ENCODE data around the gene ATP6V1B1. TPM values are rescaled to one million over a fixed set of nuclear protein-coding genes. Genes with fewer than 3 reads are reported as not detected.
A peak's percentile ranks its signal among the peaks of the same experiment; 100 is the strongest.

Gene ATP6V1B1
- total and polyA plus RNA-seq, 9 of the 15 experiments (the other 6 are each of a cell fraction or from before 2014, with no cell fraction given): not detected

DNA sequence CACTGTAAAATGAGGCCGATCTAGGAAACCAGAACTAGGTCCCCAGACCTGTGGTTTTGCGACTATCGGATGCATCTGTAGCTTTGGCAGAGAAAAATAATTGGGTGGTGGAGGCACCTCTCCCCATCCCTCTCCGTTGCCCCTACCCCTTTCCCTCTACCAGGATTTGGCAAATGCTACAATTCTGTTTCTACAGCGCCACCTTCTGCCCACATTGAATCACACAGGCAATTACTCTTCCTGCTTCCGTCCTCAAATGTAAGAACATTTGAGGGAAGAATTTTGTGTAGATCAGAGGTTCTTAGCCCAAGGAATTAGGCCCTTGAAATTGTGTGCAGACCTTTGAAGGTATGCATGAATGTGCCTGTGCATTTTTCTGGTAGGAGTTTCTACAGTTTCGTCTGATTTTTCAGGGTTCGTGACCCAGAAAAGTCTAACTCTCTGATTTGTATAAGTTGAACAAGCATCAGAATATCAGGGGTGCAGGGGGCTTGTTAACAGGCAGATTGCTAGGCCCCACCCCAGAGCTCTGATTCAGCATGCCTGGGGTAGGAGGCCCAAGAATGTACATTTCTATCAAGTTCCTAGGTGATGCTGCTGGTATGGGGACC is 11.2 kb downstream of the ATP6V1B1 start (continued):
- TF ChIP-seq FOXP1 (CRISPR knock-in tag; IDR thresholded peaks at IDR 0.05): no peak
- TF ChIP-seq, protein P1, sequence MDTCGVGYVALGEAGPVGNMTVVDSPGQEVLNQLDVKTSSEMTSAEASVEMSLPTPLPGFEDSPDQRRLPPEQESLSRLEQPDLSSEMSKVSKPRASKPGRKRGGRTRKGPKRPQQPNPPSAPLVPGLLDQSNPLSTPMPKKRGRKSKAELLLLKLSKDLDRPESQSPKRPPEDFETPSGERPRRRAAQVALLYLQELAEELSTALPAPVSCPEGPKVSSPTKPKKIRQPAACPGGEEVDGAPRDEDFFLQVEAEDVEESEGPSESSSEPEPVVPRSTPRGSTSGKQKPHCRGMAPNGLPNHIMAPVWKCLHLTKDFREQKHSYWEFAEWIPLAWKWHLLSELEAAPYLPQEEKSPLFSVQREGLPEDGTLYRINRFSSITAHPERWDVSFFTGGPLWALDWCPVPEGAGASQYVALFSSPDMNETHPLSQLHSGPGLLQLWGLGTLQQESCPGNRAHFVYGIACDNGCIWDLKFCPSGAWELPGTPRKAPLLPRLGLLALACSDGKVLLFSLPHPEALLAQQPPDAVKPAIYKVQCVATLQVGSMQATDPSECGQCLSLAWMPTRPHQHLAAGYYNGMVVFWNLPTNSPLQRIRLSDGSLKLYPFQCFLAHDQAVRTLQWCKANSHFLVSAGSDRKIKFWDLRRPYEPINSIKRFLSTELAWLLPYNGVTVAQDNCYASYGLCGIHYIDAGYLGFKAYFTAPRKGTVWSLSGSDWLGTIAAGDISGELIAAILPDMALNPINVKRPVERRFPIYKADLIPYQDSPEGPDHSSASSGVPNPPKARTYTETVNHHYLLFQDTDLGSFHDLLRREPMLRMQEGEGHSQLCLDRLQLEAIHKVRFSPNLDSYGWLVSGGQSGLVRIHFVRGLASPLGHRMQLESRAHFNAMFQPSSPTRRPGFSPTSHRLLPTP (IDR thresholded peaks at IDR 0.05; ENCODE audit: borderline replicate concordance, extremely low read depth, insufficient read length): no peak
- TF ChIP-seq KDM4B (IDR thresholded peaks at IDR 0.05; ENCODE audit: borderline replicate concordance in 2 of 2, low read depth in 1 of 2): no peak
- TF ChIP-seq ZKSCAN1 (IDR thresholded peaks at IDR 0.05; ENCODE audit: low read depth, low read length): no peak
- TF ChIP-seq L3MBTL2 (IDR thresholded peaks at IDR 0.05): no peak
- peak; percentile 45 for TF ChIP-seq ELF1 (tag; IDR thresholded peaks at IDR 0.05)
- peak; percentile 61 for TF ChIP-seq SMC3 (conservative IDR thresholded peaks at IDR 0.05; ENCODE audit: insufficient read depth, low read depth, low read length)
- no peak for TF ChIP-seq CEBPB (tag; IDR thresholded peaks at IDR 0.05)
- no peak for TF ChIP-seq BRF1 (IDR thresholded peaks at IDR 0.05; ENCODE audit: borderline replicate concordance, extremely low read depth, insufficient read length)
- no peak for TF ChIP-seq MYBL2 (IDR thresholded peaks at IDR 0.05; ENCODE audit: low read depth)
- no peak for TF ChIP-seq MYBL2 (CRISPR knock-in tag; IDR thresholded peaks at IDR 0.05; ENCODE audit: borderline replicate concordance)
- TF ChIP-seq ARID2 (IDR thresholded peaks at IDR 0.05): no peak
- TF ChIP-seq ZFP1 (CRISPR knock-in tag; IDR thresholded peaks at IDR 0.05): no peak
- TF ChIP-seq, protein P2, sequence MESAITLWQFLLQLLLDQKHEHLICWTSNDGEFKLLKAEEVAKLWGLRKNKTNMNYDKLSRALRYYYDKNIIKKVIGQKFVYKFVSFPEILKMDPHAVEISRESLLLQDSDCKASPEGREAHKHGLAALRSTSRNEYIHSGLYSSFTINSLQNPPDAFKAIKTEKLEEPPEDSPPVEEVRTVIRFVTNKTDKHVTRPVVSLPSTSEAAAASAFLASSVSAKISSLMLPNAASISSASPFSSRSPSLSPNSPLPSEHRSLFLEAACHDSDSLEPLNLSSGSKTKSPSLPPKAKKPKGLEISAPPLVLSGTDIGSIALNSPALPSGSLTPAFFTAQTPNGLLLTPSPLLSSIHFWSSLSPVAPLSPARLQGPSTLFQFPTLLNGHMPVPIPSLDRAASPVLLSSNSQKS (CRISPR knock-in tag; IDR thresholded peaks at IDR 0.05): no peak
- no peak for TF ChIP-seq FUS (optimal IDR thresholded peaks at IDR 0.05; ENCODE audit: low read depth, low read length)
- no peak for TF ChIP-seq SIX5 (IDR thresholded peaks at IDR 0.05; ENCODE audit: borderline replicate concordance in 1 of 2, insufficient read depth in 1 of 2, low read depth in 1 of 2, low read length in 2 of 2)
- no peak for TF ChIP-seq ETV1 (tag; conservative IDR thresholded peaks at IDR 0.05; ENCODE audit: low read depth)
- no peak for TF ChIP-seq NFATC3 (IDR thresholded peaks at IDR 0.05)
- no peak for TF ChIP-seq RFX5 (IDR thresholded peaks at IDR 0.05; ENCODE audit: low read depth, low read length)
- TF ChIP-seq, protein P3, sequence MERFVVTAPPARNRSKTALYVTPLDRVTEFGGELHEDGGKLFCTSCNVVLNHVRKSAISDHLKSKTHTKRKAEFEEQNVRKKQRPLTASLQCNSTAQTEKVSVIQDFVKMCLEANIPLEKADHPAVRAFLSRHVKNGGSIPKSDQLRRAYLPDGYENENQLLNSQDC (CRISPR knock-in tag; IDR thresholded peaks at IDR 0.05): no peak
- TF ChIP-seq POLR2B (IDR thresholded peaks at IDR 0.05; ENCODE audit: low read depth, partially characterized antibody): no peak
- TF ChIP-seq, protein P4, sequence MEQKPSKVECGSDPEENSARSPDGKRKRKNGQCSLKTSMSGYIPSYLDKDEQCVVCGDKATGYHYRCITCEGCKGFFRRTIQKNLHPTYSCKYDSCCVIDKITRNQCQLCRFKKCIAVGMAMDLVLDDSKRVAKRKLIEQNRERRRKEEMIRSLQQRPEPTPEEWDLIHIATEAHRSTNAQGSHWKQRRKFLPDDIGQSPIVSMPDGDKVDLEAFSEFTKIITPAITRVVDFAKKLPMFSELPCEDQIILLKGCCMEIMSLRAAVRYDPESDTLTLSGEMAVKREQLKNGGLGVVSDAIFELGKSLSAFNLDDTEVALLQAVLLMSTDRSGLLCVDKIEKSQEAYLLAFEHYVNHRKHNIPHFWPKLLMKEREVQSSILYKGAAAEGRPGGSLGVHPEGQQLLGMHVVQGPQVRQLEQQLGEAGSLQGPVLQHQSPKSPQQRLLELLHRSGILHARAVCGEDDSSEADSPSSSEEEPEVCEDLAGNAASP (IDR thresholded peaks at IDR 0.05): no peak
- TF ChIP-seq ZNF696 (CRISPR knock-in tag; conservative IDR thresholded peaks at IDR 0.05): no peak
